ENCODE results near the gene FERMT2.

FERMT2 gene

GRCh38 chr14:52829527-52830185, 121.2 kb downstream of the FERMT2 start:
- no peak for TF ChIP-seq TCF12 (IDR thresholded peaks at IDR 0.05; ENCODE audit: low read depth)
- no peak for TF ChIP-seq YY1 (IDR thresholded peaks at IDR 0.05; ENCODE audit: low read depth)
- TF ChIP-seq CEBPB (IDR thresholded peaks at IDR 0.05): no peak
- TF ChIP-seq, protein P1, sequence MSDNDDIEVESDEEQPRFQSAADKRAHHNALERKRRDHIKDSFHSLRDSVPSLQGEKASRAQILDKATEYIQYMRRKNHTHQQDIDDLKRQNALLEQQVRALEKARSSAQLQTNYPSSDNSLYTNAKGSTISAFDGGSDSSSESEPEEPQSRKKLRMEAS (IDR thresholded peaks at IDR 0.05): no peak
- TF ChIP-seq TEAD4 (IDR thresholded peaks at IDR 0.05): no peak
- TF ChIP-seq EGR1 (IDR thresholded peaks at IDR 0.05): no peak
- TF ChIP-seq, protein P2, sequence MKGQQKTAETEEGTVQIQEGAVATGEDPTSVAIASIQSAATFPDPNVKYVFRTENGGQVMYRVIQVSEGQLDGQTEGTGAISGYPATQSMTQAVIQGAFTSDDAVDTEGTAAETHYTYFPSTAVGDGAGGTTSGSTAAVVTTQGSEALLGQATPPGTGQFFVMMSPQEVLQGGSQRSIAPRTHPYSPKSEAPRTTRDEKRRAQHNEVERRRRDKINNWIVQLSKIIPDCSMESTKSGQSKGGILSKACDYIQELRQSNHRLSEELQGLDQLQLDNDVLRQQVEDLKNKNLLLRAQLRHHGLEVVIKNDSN (IDR thresholded peaks at IDR 0.05): no peak
- no peak for TF ChIP-seq RAD21 (IDR thresholded peaks at IDR 0.05; ENCODE audit: low read depth)
- no peak for TF ChIP-seq ZBTB7A (IDR thresholded peaks at IDR 0.05; ENCODE audit: low read depth)

DNA sequence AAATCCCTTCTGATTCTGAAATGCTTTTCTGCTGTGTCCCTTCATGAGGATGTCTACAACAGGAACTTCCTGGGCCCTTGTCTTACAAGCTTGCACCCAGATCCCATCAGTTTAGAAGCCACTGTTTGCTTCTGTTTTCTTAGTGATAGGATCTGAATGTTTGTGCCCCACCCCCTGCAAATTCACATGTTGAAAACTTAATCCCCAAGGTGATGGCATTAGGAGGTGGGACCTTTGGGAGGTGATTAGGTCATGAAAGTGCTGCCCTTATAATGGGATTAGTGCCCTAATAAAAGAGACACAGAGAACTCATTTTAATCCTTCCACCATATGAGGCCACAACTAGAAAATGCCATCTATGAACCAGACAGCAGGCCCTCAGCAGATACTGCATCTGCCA, 123.4 kb downstream of the FERMT2 start:
- no peak for TF ChIP-seq TCF12 (IDR thresholded peaks at IDR 0.05; ENCODE audit: low read depth)
- TF ChIP-seq, protein P2 (IDR thresholded peaks at IDR 0.05): no peak
- TF ChIP-seq EP300 (IDR thresholded peaks at IDR 0.05; ENCODE audit: borderline replicate concordance): no peak
- TF ChIP-seq, protein P1 (IDR thresholded peaks at IDR 0.05): no peak
- TF ChIP-seq ZBTB7A (IDR thresholded peaks at IDR 0.05; ENCODE audit: low read depth): no peak
- TF ChIP-seq NFIC (IDR thresholded peaks at IDR 0.05): no peak
- TF ChIP-seq YY1 (IDR thresholded peaks at IDR 0.05; ENCODE audit: low read depth): no peak
- no peak for TF ChIP-seq REST (IDR thresholded peaks at IDR 0.05; ENCODE audit: low read depth)
- TF ChIP-seq CEBPB (IDR thresholded peaks at IDR 0.05): no peak
- TF ChIP-seq RAD21 (IDR thresholded peaks at IDR 0.05; ENCODE audit: low read depth): no peak
- no peak for TF ChIP-seq TEAD4 (IDR thresholded peaks at IDR 0.05)
- no peak for TF ChIP-seq TAF1 (IDR thresholded peaks at IDR 0.05; ENCODE audit: low read depth)
- TF ChIP-seq EGR1 (IDR thresholded peaks at IDR 0.05): no peak
- no peak for TF ChIP-seq CREB1 (IDR thresholded peaks at IDR 0.05; ENCODE audit: low read depth)

- TF ChIP-seq ZBTB7A (IDR thresholded peaks at IDR 0.05; ENCODE audit: low read depth) (no peak), FOXM1 (IDR thresholded peaks at IDR 0.05; ENCODE audit: borderline replicate concordance, low read depth) (no peak), RAD21 (IDR thresholded peaks at IDR 0.05; ENCODE audit: low read depth) (no peak), REST (IDR thresholded peaks at IDR 0.05; ENCODE audit: low read depth) (no peak), EP300 (IDR thresholded peaks at IDR 0.05; ENCODE audit: borderline replicate concordance) (no peak), TEAD4 (IDR thresholded peaks at IDR 0.05) (no peak), YY1 (IDR thresholded peaks at IDR 0.05; ENCODE audit: low read depth) (no peak), CEBPB (IDR thresholded peaks at IDR 0.05) (no peak), NFIC (IDR thresholded peaks at IDR 0.05) (no peak), CREB1 (IDR thresholded peaks at IDR 0.05; ENCODE audit: low read depth) (no peak), EGR1 (IDR thresholded peaks at IDR 0.05) (no peak), TAF1 (IDR thresholded peaks at IDR 0.05; ENCODE audit: low read depth) (no peak), TCF12 (IDR thresholded peaks at IDR 0.05; ENCODE audit: low read depth) (no peak)
- TF ChIP-seq, protein P2 (IDR thresholded peaks at IDR 0.05): no peak
- TF ChIP-seq, protein P1 (IDR thresholded peaks at IDR 0.05): no peak
Observed at GRCh38 chr14:52825085-52825484, 125.8 kb downstream of the FERMT2 start.

- TF ChIP-seq CREB1 (IDR thresholded peaks at IDR 0.05; ENCODE audit: low read depth) (no peak), EP300 (IDR thresholded peaks at IDR 0.05; ENCODE audit: borderline replicate concordance) (no peak), YY1 (IDR thresholded peaks at IDR 0.05; ENCODE audit: low read depth) (no peak), NFIC (IDR thresholded peaks at IDR 0.05) (no peak), REST (IDR thresholded peaks at IDR 0.05; ENCODE audit: low read depth) (no peak), TEAD4 (IDR thresholded peaks at IDR 0.05) (no peak), TAF1 (IDR thresholded peaks at IDR 0.05; ENCODE audit: low read depth) (no peak), RAD21 (IDR thresholded peaks at IDR 0.05; ENCODE audit: low read depth) (no peak), TCF12 (IDR thresholded peaks at IDR 0.05; ENCODE audit: low read depth) (no peak), ZBTB7A (IDR thresholded peaks at IDR 0.05; ENCODE audit: low read depth) (no peak), CEBPB (IDR thresholded peaks at IDR 0.05) (no peak)
- TF ChIP-seq, protein P1 (IDR thresholded peaks at IDR 0.05): no peak
- TF ChIP-seq, protein P2 (IDR thresholded peaks at IDR 0.05): no peak
Observed at GRCh38 chr14:52824462-52824861, 126.4 kb downstream of the FERMT2 start.
